ENCODE results near the gene MUC13.

Gene MUC13

DNA sequence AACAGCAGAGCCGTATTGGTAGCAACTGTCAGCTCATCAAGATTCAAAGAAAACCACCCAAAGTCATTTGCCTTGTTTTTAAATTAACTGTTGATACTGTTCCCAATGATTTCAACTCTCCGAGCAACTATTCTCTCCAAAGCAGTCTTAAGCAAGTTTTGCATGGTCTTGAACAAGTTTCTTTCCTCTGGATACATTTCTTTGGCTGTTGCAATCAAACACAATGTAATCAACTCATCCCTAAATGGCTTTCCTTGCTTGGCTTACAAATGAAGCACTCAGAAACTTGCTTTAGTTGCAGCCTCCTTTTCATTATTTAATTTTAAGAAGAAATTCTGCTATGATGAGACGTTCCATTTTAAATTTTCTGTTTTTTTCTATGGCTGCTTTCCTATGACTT lies 15.5 kb upstream of the MUC13 start:
- DNase-seq = no peak

DNA sequence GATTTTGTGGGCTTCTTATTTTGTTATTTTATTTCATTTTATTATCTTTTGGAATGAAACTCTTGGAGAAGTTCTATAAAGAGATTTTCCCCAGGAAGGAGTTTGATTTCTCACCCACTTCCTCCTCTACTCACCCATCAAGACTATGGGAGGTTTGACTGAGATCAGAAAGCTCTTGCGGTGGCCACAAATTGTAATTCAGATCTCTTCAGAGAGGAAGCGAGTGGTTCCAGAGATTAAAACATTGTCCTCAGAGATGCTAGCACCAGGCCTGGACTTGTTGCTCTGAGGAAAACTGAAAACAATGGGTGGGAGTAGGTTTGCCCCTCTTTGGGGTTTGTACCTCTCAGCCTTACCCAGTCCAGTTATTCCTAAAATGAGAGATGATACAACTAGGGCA lies 8.1 kb upstream of the MUC13 start:
- no peak for DNase-seq

DNA sequence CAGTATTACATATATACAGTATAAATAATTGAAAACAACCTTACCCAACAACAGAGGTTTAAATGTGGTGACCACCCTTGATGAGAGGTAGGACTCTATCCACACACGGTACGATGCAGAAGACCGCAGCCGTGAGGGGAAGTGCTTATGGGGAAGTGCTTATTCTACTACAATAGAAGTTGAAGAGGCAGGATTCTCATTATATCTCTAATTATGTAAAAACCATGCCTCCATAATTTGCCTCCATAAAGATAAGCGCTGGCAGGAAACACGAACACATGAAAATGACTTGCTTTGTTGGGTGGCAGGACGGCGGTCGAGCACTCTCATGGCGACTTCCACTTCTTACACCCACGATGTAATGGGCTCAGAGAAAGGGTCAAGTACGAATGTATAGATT lies 7.2 kb upstream of the MUC13 start:
- DNase-seq = no peak

DNA sequence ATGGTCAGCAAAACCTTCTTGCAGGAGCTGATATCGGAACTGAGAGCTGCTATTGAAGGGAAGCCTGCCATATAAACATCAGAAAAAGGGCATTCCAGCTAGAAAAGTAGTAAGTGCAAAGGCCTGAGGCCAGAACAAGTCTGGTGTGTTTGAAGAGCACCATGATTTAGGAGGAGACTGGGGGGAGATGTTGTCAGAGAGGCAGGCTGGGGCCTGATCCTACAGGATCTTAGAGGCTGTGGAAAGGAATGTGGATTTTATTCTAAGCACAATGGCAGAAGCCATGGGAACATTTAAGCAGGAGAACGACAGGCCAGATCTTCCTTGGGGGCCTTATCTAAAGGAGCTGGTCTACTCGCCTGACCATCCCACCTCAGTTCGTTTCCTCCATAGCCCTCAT lies 5.1 kb upstream of the MUC13 start:
- DNase-seq = no peak

DNA sequence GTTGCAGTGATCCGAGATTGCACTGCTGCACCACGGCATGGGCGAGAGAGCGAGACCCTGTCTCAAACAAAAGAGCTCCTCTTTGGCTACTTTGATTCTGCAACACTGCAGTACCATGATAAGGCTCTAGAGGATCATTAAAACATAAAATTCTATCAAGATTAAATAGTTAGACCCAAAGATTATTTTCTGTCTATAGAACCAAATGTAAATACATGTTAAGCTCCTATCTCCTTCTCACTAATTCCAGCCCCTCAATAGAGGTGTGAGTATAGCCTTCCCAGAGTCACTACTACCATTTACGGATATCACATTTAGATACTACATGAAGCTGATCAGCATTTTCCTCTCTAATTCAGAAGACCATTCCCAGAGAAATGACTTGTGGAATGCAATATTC lies 4.3 kb upstream of the MUC13 start:
- DNase-seq = no peak

DNA sequence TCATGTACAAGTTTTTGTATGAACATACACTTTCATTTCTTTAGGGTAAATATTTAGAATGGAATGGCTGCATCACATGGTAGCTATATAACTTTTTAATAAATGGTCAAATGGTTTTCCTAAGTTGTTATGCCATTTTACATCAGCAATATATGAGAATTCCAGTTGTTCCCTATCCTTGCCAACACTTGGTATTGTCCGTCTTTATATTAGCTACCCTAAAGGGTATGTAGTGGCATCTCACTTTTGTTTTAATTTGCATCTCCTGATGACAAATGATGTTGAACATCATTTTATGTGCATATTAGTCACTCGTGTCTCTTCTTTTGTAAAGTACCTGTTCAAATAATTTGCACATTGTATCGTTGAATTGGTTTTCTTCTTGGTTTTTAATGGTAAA lies 2.5 kb upstream of the MUC13 start:
- no peak for DNase-seq

DNA sequence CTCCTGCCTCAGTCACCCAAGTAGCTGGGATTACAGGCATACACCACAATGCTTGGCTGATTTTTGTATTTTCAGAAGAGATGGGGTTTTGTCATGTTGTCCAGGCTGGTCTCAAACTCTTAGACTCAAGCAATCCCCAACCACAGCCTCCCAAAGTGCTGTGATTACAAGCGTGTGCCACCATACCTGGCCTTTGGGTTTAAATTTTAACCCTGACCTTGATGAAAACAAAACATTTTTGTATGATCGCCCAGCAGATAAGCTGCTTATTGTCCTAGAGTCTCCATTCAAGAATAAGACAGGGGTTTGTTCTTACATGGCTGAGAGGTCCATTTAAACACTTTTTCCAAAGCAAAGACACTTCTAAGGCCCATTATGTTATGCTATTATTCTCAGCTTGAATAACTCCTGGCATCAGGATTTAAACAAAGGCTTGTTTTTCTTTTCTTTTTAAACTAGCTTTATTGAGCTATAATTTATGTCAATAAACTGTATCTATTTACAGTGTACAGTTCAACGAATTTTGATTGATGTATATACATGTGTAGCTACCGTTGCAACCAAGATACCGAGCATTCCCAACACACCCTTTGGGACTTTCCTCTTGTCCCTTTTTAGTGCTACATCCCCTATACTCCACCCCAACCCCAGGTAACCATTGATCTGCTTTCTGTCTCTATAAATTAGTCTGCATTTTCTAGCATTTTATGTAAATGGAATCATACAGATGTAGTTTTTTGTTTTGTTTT lies 1.4 kb upstream of the MUC13 start:
- no peak for DNase-seq

DNA sequence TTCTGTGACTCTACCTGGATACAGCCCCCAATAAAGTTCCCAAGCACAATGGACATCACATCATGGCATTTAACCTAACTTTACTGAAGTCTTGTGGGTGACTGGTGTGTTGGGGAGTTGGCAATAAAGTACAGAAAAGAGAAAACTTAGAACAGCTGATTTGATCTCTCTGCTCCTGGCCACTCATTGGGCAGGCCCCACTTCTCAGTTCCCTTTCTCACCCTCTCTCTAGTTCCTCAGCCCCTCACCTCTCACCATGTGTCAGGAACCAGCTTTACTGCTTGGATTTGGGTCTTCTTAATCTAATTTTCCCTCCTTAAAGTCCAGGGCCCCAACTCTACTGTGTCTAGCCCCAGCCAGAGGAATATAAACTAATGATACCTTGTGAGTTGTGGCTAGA lies 713 bp upstream of the MUC13 start:
- no peak for DNase-seq

DNA sequence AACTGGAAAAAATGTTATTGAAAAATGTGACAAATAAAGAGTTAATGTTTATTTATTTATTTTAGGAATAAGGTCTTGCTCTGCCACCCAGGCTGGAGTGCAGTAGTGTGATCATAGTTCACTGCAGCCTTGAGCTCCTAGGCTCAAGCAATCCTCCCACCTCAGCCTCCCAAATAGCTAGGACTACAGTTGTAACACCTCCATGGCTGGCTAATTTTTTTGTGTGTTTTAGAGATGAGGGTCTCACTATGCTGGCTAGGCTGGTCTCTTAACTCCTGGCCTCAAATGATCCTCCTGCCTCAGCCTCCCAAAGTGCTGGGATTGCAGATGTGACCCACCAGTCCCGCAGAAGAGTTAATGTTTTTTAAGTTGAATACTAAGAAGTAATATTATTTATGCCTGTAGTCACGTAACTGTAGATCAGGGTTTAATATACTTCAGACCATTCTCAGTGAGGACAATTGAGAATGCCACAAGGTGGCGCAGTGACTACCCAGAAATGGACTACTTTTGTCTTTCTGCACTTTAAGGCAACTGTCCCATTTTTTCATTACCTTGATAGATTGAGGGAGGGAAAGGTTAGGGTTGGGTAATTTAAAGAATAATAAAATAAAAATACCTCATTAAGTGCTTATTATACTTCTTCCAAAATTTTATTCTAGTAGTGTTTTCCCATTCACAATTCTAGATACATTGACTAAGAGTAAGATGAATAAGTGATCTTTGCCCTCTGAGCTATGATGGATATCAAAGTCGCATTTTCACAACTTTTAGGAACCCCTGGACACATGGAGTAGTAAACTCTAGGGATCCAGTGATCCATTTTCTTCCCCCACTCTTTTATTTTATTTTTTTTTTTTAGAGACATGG lies 6.0 kb downstream of the MUC13 start:
- DNase-seq = peak in 13 of 56 donors; percentile 1 to 63 (median 10)

DNA sequence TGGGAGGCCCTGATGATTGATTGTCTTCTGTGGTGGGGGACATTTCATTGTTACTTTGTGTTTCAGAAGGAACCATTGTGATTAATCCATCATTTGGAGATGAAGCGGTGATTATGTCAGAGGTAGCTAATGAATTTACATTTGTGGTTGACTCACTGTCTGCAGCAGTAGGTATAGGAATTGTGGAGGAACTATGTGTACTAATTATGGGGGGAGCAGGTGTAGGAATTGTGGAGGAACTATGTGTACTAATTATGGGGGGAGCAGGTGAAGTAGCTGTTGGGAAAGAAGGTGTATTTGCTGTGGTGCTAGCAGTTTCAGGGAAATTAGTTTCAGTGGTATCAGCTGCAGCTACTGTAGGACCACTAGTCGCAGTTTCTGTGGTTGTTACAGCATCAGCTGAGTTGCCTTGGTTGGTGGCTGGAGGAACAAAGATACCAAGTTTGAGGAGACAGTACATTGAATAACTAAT lies 6.9 kb downstream of the MUC13 start:
- DNase-seq = peak in 1 of 56 donors; percentile 4

DNA sequence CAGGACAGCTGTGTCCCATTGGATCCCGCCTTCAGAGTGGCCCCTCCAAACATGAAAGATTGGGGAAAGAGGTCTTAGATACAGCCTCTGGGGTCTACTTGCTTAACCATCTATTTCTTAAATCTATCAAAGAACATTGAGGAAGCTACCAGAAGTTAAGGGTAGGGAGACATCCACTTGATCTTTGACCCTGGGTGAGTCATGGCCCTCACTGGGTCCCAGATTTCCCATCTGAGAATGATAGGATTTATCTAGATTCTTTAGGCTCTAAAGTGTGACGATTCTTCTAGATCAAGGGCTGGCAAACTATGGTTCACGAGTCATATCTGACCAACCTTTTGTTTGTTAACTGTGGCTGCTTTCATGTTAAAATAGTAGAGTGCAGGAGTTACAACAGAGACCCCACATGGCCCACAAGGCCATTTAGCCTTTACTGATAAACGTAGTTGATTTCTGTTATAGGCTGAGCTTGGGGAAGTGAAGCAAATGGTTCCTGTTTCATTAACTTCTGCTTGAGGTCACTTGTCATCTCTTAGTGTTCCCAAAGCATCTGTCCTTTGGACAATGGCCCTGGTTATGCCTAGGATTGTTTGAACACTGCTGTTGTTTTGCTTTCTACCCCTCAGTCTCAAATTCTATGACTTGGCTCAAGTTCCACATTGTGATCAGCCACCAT lies 8.0 kb downstream of the MUC13 start:
- DNase-seq = no peak

DNA sequence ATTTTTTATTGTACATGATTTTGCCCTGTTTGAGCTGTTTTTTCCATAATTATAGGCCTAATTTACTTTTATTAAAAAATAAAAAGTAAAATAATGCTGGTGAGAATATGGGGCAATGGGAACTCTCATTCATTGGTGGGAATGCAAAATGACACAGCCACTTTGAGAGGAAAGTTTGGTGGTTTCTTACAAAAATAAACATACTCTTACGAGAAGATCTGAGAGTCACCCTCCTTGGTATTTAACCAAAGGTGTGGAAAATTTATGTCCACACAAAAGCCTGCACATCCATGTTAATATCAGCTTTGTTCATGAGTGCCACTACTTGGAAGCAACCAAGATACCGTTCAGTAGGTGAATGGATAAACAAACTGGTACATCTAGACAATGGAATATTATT lies 9.8 kb downstream of the MUC13 start:
- DNase-seq = no peak

DNA sequence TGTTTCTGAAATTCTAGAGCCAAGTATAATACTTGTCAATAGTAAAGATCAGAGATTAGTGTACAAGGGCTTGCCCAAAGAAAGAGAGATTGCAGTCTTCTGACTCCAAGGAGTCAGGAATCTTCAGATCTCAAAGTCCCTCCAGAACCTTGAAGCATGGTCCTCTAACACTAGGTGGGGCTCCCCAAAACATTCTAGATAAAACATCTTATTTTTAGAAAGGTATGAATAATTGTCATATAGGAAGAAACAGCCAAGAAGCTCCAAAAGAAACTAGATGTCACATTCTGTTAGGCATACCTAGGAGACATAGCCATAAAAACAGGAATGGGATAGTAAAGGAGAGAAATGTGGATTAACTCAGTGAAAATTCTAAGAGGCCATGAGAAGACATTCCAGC lies 10.7 kb downstream of the MUC13 start:
- DNase-seq = no peak

DNA sequence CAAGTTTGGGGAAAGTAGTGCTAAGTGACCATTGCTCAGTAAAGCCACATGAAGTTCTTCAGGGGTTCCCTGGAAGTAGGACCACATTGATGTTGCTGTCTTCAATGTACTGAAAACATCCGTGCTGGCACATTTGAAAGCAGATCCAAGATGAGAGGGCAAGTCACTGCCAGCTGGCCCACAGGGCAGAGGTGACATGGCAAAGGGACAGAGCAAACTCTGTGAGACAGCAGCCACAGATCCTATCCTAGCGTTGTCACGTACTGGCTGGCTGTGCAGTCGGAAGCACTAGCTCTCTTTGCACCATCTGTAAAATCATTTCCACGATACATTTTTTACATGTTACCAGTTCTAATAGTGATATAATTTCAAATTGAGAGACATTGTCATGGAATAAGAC lies 13.8 kb downstream of the MUC13 start:
- DNase-seq = peak in 9 of 56 donors; percentile 1 to 37 (median 12)

DNA sequence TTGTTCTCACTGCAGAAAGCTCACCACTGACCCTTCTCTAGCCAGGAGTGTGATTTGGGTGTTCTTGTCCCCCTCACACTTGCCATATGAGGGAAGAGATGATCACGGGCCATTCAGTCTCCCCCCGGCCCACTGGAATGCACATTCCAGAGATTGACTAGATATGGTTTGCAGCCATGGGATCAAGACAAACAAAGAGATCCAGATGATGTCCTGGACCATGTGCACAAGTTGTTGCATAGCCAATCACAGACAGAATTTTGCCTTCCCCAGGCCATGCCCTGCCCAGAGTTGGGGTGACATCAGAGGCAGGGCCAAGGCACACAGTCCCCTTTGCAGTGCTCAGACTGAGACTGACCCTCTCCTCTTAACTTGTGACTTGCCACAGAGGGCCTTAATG lies 14.8 kb downstream of the MUC13 start:
- no peak for DNase-seq

DNA sequence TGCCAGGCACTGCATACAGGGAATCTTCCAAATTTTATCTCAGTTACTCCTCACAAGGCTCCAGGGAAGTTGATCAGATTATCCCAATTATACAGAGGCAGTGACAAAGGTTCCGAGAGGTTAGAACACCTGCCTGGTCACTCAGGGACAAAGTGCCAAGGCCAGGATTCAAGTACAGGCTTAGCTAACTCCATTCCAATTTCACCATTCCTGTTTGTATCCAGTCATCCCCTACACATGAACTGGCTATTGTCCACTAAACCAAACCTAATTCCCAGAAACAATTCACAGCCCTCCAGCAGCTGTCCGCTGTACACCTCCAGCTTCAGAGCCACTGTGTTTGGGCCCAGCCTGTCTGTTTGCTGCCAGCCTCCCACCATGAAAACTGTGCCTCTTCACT lies 16.0 kb downstream of the MUC13 start:
- no peak for DNase-seq

DNA sequence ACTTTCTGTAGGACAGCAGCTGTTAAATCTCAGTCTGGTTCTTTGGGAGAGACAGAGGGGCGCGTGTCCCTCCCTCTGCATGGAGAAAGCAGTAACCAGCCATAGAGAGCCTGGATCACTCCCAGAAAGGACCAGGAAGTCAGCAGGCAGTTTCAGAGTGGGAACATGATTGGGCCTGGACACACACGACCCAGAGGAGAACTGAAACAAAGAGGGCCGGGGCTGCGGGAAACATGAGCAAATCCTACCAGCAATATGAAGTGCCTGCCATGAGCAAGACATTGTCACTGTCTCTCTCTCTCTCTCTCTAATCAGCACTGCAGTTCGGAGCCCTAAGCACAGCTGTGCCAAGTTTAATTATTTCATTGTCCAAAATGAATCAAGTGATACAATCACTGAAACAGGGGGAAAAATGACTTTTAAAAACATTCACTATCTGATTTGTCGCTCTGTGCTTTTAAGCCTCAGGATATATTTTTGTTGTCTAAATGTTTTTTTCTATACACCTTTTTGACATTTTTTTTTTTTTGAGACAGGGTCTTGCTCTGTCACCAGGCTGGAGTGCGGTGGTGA lies 17.6 kb downstream of the MUC13 start:
- DNase-seq = peak in 4 of 56 donors; percentile 1 to 20 (median 8)

DNA sequence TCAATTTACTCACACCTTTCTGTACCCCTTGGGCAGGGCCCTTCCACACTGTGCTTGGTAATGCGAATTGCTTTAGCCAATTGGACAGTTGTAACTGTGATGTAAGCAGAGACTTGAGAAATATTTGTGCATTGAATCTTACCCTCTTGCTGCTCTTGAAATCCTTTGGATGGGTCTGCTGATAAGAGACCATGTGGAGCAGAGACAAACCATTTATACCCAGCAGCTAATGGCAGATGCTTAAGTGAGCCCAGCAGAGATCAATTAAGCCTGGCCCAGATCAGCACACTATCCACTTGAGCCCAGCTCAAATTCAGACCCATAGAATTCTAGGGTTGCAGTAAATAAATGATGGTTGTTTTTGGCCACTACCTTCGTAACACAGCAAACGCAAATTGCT lies 19.3 kb downstream of the MUC13 start:
- no peak for DNase-seq

DNA sequence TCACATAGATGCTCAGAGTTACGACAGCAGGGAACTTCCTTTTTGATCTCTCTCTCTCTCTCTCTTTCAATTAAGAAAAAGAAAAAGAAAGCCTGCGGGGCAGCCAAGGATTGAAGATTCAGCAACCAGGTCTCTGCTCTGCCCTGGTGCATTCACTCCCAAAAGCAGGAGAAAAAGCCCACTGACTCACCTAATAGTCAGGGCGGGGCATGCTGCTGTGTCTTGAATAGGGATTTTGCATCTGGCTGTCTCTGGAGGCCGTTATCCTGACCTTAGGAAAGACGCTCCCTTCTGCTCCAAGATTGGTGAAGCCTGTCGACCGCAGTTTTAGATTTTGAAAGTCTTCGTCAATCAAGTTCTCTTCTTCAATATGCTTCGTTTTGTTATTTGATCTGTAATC lies 26.6 kb downstream of the MUC13 start:
- no peak for DNase-seq

DNA sequence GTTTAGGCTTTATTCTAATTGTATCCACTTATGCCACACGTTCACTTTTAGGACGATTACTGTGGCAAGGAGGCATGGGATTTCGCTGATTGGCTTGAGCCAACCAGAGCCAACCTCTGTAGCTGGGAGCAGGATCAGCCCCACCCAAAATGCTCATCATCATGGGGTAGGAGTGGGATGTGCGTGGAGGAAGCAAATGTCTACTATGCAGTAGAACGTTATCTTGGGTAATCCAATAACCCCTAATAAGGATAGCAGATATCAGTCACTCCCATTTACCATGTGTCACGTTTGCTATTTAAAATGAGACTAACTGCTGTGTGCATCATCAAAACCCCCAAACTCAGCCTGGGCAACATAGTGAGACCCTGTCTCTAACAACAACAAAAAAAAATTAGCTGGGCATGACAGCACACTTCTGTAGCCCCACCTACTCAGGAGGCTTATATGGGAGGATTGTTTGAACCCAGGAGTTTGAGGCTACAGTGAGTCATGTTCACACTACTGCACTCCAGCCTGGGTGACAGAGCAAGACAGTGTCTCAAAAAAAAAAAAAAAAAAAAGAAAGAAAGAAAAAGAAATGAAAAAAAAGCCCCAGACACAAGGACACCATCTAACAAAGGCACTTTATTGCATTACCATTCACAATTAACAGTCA lies 29.6 kb downstream of the MUC13 start:
- no peak for DNase-seq

All from nucleus accumbens (tissue), 56 donors.